DND-41 (cell line): ENCODE measurements around the gene KCNIP2.

ENCODE experiments used
- CTCF ChIP-seq: IDR thresholded peaks from 2 replicates; pipeline ENCODE4 v1.5.1; 2012; ENCODE audit warnings: borderline replicate concordance, low read length, moderate library complexity, mild to moderate bottlenecking; ENCODE audit not compliant: poor library complexity, severe bottlenecking; ENCODE audit errors: extremely low read depth
- EZH2 ChIP-seq: IDR thresholded peaks from 3 replicates; pipeline ENCODE4 v1.6.1; 2012; ENCODE audit warnings: borderline replicate concordance, low read depth, mild to moderate bottlenecking, moderate library complexity, low read length, inconsistent platforms; ENCODE audit not compliant: severe bottlenecking

DNA sequence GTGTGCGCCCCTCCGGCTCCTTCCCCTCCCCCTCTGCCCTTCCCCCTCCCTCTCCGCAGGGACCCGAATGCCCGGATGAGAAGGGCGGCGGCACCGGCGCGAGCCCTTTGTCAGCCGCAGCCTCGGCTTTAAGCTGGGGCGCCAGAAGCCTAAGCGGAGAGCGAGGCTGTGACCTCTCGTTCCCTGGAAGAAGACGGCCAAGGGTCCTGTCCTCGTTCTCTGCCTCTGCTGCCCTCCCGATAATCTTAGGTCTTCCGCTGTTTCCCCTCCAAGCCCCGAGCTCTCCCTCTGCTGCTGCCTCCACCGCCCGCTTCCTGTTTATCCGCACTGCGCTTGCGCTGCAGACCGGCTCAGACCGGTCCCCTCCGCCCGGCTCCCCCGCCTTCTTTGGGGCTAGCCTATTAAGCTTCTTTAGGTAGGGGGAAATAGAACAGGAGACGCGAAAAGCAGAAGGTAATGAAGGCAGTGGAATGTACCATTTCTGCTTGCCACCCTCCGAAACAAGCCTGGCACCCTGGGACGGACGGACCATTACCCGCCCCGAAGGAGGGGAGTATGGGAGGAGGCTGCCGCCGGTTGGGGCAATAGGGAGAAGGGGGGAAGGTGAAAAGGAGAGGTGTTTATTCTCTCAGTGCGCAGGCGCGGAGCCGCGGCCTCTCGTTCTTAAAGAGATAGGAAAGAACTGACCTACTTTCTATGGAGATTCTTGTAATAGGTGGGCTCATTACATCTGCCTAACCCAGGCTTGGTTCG is 25.3 kb downstream of the KCNIP2 start, which contains the start of gene OGA:
- peak; percentile 11 for TF ChIP-seq CTCF
- TF ChIP-seq EZH2 = no peak
